Eye (tissue), 1 donor: ENCODE data around the gene CAMSAP1.
A peak's percentile ranks its signal among the peaks of the same experiment; 100 is the strongest.

Source experiments
- DNase-seq: peaks from one replicate; pipeline ENCODE4 v3.0.0-alpha.2; 2015

Gene CAMSAP1

DNA sequence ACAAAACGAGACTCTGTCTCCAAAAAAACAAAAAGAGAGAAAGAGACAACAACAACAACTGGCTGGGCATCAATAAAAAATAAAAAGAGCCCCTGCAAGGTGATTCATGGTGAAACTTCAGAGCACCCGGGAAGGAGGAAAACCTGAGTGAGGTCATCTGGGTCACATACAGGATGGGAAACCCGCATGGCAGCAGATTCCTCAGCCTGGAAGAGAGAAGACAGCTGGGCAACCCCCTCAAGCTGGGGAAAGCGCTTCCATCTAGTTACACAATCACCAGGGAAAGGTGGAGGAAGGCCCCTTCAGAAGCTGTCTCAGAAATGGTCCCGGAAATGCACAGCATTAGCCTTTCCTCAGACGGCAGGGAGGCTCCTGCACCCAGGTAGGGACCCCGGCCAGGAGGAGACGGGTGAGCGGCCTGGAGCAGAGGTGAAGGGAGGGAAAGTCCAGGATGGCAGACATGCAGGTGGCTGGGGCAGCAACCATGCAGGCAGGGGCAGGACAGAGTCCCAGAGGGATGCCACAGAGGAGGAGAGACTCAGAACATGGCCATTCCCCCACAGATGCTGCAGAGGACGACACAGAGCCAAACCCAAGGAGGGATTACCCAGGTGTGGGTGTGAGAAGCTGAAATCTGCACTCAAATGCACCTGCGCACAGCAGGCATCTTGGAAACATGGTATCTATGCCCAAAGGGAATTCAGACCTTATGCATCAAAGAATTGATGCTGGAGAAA lies 29.4 kb downstream of the CAMSAP1 start:
- no peak for DNase-seq

DNA sequence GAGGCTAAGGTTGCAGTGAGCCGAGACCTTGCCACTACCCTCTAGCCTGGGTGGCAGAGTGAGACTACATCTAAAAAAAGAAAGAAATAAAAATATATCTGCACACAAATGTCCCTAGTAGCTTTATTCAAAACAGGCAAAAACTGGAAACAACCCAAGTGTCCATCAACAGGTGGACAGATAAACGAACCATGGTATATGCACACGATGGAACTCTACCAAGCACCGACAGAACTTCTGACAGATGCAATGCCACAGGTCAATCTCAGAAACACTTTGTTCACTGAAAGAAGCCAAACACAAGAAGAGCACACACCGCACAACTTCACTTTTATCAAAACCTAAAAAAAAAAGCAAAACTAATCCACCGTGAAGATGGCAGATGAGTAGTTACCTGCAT lies 30.4 kb downstream of the CAMSAP1 start:
- DNase-seq, result no peak

DNA sequence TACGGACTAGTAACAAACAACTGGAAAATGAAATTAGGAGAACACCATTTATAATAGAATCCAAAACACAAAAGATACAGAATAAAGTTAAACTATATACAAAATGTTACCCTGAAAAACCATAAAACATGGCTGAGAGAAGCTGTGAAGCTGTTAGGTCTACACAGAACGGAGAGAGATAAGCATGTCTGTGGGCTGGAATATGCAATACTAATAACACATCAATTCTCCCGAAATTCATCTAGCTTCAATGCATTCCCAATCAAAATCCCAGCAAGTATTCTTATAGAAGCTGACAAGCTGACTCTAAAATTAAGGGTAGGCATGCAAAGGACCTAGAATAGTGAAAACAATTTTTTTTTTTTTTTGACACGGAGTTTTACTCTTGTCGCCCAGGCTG lies 32.5 kb downstream of the CAMSAP1 start:
- no peak for DNase-seq

DNA sequence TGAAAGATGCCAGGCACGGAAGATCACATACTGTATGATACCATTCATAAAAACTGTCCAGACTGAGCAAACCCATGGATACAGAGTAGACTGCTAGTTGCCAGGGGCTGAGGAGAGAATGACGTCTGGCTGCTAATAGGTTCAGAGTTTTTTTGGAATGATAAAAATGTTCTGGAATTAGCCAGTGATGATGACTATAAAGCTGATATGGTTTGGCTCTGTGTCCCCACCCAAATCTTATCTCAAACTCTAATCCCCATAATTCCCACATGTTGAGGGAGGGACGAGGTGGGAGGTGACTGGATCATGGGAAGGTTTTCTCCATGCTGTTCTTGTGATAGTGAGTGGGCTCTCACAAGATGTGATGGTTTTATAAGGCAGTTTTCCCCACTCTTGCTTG lies 37.4 kb downstream of the CAMSAP1 start:
- DNase-seq, result no peak

DNA sequence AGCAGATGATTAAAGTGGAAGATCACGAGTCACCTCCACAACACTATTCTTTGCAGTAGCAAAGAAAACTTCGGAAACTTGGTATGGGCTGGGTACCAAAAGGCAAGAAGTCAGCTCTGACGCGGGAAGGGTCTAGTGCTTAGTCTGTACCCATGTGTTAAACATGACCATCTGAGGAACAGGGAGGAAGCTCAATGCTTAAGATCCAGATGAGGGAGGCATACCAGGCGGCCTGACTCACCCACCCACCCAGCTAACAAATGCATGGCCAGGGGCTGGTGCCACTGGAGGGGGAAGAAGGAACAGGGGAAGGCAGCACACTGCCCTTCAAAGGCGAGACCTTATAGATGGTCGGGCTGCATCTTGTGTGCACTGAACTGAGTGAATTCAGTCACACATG lies 41.8 kb downstream of the CAMSAP1 start:
- no peak for DNase-seq

DNA sequence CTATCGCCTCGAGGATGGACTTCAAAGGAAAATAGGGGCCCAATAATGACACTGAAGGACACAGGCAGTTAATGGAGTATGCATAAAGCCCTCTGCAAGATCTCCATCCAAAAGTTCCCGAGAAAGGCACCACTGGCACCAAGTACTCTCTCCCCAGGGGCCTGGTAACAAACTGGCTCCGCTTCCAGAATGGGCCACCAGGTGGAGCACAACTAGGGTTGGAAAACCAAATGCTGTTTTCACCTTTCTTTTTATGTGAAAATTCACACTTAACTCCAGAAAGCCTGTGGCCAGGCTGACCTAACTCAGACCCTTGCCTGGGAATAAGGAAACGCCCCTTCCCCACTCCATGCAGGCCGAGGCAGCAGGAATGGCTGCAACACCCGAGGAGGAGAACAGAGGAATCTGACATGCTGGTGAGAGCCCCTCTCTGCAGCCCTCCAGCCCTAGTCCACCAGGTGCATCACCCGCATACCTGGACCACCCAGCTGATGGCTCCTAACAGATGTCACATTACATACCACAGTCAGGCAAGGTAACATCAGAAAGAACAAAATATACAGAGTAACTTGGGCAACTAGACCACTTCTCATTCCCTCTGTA lies 42.8 kb downstream of the CAMSAP1 start:
- DNase-seq, result peak; percentile 82

DNA sequence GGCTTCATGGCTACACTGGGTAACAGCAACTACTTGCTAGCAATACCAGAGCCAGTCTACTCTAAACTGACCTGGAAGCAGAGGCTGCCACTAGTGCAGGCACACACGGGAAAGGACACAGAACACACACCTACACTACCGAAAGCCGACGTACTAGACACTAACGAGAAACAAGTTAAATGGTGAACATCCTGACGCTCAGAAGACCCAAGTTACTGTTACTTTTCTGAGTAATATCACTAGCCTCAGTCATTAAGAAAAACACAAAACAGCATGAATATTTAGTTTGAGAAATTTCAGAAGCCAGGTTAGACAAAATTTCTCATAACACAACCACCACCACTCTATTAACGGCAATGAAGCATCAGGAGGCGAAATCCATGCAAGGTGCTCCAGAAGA lies 44.5 kb downstream of the CAMSAP1 start:
- no peak for DNase-seq

DNA sequence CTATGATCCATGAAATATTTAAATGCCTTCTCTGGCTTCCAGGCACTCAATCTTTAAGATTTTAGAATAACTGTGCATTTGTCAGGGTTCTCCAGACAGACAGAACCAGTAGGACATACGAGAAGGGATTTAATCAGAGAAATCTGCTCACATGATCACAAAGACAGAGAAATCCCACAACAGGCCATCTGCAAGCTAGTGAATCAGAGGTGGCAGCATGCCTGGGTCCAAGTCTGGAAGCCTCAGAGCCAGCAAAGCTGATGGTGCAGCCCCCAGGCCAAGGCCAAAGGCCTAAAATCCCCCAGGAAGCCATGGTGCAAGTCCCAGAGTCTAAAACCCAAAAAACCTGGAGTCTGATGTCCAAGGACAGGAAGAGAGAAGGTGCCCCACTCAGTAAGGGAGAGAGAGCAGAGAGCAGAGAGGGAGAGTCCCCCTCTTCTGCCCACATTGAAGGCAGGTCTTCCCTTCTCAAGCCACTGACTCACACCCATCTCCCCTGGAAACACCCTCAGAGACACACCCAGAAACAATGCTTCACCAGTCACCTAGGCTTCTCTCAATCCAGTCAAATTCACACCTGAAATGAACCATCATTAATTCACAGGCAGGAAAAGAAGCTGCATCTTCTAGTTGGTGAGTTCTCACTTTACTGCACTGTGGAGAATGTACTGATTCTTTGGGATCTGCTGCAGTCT lies 48.7 kb downstream of the CAMSAP1 start:
- no peak for DNase-seq

DNA sequence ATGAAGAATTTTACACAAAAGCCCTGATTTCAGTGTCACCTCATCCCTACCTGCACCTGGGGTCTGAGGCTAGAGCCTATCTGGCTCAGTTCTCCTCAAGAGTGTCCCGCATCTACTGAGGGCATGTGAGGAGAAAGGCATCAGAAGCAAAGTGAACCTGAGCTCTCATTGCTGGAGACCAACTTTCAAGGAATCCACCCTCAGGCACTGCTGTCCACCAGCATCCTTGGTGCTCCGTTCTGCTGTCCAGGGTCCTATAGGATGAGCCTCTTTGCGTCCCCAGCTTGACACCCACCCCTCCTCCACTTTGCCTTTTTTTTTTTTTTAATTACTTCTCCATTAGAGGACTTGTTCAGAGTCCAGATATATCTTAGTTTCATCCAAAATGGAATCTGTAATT lies 49.5 kb downstream of the CAMSAP1 start:
- no peak for DNase-seq

DNA sequence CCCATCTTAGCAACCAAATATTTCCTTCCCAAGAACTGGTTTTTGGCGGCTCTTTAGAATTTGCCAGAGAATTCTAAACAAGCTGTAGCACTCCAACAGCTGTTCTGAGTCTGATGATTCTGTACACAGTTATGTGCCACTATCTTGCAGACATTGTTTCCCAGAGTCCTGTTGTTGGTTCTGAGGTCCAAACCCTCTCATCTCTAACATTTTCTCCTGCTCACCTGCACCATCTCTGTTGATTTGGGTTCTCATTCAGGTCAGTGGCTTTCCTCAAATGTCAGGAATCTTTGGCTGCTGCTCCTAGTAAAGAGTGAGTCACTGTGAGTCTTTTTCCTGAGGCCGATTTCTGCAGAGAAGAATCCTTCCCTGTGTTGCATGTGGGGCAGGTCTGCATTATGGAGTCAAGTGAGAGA lies 50.0 kb downstream of the CAMSAP1 start:
- DNase-seq, result no peak

DNA sequence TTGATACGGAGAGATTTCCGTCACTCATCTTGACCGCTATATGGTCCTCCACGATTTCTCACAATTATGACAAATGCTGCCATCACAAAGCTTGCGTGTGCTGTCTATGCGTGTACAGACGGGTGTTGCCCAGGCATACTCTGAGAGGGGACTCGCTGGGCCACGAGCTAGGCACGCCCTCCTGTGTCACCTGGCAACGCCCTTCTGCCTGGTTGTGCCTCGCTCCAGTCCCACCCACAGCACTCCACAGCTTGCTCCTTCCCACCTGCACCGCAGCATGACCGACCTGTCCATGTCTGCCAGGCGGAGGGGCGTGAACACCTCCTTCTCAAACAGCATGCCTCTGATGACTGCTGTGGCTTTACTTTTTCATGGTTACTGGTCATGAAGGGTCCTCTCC lies 55.6 kb downstream of the CAMSAP1 start:
- DNase-seq, result no peak

DNA sequence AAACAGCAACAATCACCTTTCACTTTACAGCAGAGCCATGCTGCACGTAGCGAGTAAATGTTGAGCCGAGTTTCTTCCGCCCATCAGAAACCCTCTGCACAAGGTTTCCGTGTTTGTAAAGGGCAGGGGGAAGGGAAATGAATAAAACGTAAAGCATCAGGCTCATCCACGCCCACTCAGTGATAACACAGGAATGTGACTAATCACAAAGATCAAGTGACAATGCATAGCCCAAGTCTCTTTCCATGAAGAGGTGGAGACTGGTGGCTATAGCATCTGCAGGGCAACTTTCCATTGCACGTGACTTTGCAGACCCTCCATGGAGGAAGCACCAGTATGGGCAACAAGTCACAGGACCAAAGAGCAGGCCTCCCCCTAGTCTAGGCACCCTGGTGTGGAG lies 56.6 kb downstream of the CAMSAP1 start:
- DNase-seq, result no peak

DNA sequence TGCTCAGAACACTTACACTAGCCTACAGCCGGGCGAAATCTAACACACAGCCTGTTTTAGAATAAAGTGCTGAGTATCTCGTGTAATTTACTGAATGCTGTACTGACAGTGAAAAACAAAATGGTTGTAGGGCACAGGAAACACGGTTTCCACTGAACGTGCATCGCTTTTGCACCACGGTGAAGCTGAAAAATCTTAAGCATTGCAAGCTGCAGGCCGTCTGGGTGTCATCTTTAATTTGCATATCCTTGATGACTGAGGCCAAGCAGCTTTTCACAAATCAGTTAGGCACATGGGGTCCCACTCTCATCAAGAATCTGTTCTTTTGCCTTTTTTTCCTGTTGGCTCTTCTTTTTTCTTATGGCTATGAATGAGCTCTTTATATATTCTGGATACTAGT lies 58.2 kb downstream of the CAMSAP1 start:
- DNase-seq, result no peak

DNA sequence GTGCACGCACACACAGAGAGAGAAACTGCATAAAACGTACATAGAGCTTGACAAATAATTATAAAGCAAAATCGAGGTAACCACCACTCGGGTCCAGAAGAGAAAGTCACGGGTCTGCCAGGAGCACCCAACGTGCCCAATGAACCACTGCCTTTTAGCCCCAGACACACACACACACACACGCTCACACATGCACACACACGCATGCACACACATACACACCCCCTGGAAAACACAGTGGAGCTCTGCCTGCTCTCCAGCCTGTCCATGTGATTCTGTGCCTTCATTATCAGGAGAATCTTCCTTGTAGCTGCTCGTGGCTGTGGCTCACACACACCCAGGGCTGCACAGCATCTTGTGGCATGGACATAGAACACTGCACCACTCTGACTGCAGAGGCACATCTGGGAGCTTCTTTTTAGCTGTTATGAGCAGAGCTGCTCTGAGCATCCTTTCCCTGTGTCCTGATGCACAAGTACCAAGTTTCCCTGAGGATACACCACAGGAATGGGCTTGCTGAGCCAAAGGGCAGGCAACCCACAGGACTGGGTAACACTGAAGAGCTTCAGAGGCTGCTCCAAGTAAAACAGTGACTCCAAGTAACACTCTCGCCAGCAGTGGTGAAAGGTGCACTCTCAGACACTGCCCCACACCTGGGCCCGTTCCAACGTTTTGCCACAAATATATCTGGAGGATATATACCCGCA lies 58.9 kb downstream of the CAMSAP1 start:
- DNase-seq, result no peak

DNA sequence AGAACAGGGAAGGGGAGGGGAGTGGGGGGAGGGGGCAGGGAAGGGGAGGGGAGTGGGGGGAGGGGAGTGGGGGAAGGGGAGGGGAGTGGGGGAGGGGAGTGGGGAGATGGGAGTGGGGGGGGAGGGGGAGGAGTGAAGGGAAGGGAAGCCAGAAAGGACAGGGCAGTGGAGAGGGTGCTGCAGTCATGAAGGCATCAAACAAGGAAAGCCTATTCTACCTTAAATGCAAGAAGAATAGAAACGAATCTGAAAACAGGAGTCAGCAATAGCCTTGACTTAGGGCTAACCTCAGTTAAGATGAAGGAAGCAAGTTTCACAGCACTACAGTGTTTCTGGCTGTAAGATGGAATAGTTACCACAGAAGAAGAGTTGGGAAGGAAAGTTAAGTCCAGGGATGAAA lies 59.5 kb downstream of the CAMSAP1 start:
- no peak for DNase-seq

DNA sequence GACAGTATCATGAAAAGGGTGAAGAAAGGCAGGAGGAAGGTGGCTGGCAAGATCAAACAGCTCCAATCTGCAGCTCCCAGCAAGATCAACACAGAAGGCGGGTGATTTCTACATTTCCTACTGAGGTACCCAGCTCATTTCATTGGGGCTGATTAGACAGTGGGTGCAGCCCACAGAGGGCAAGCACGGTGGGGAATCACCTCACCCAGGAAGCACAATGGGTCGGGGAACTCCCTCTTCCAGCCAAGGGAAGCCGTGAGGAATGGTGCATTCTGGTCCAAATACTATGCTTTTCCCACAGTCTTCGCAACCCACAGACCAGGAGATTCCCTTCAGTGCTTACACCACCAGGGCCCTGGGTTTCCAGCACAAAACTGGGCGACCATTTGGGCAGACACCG lies 66.8 kb downstream of the CAMSAP1 start:
- DNase-seq, result no peak

DNA sequence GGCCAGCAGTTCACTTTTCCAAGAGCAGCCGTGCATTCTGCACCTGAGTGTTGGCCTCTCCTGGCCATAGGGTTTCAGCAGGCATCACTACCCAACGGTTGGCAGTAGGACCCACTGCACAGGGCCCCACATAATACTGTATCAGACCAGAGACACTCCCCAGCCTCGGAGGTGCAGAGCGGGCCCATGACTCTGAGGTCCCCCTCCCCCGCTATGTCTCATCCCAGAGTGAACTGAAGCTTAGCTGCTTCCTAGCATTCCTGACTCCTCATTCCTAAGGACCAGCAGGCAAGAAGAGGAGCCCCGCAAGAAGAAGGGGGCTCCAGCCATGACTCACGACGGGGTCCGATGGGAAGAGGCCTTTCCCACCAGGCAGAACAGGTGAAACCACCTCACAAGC lies 67.2 kb downstream of the CAMSAP1 start:
- no peak for DNase-seq

DNA sequence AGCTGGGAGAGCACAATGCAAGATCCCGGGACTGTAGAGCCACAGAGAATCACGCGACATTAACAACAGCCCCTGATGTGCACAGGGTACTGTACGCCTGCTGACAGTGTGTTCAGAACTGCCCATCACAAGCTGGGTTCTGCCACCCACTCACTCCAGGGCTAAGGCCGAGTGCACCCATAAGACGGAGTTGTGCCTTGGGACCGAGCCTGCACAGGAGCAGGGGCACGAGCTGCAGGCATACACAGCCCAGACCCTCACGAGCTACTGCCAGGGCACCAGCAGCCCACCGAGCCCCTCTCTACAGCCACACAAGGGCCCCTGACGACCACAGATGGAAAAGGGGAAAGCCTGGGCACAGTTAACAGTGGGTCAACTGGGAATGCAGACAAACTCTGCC lies 67.8 kb downstream of the CAMSAP1 start:
- no peak for DNase-seq

DNA sequence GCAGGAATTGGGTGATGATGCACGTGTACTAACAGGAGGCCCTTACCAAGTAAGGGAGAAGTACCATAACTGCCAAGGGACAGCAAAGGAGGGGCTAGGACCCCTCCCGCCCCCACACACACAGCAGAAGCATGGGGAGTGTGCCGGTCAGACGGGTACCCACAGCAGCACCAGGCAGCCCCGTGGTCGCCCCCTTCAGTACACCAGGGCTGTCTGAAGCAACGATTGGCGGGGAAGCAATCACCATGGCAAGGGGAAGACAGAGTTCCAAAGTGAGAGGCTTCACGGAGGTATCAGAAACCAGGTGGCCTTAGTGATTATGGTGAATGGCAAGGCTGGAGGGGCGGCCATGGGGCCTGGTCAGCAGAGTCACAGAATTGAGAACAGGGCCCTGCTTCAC lies 72.2 kb downstream of the CAMSAP1 start:
- no peak for DNase-seq

DNA sequence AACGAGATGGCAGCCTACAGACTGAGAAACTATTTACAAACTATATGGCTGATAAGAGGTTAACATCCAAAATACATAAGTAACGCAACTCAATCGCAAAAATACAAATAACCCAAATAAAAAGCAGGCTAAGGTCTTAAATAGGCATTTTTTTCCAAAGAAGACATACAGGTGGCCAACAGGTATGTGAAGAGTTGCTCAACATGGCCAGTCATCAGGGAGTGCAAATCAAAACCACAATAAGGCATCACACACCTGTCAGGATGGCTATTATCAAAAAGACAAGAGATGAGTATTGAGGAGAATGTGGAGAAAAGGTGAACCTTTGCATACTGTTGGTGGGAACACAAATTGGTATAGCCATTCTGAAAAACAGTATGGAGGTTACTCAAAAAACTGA lies 73.5 kb downstream of the CAMSAP1 start:
- no peak for DNase-seq

DNA sequence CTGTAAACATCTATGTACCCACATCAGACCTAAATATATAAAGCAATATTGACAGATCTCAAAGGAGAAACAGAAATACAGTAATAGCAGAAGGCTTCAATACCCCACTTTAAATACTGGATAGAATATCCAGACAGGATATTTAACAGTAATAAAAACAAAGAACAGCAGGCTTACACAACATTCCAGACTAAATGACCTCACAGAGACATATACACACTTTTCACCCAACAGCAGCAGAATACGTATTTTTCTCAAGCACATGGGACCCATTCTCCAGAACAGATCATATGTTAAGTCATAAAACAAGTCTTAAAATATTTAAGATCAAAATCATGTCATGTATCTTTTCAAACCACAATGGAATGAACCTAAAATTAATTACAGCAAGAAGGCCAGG lies 76.8 kb downstream of the CAMSAP1 start:
- no peak for DNase-seq

DNA sequence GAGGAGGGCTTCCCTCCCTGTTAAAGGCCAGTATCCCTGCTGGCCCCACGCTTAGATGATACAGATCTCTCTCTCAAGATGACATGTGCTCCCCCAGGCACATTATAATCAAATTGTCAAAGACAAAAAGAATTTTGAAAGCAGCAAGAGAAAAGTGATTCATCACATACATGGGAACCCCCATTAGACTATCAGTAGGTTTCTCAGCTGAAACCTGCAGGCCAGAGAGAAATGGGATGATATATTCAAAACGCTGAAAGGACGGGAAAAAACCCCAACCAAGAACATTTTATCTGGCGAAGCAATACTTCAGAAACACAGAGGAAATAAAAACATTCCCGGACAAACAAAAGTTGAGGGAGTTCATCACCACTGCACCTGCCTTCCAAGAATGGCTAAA lies 78.7 kb downstream of the CAMSAP1 start:
- DNase-seq, result no peak

DNA sequence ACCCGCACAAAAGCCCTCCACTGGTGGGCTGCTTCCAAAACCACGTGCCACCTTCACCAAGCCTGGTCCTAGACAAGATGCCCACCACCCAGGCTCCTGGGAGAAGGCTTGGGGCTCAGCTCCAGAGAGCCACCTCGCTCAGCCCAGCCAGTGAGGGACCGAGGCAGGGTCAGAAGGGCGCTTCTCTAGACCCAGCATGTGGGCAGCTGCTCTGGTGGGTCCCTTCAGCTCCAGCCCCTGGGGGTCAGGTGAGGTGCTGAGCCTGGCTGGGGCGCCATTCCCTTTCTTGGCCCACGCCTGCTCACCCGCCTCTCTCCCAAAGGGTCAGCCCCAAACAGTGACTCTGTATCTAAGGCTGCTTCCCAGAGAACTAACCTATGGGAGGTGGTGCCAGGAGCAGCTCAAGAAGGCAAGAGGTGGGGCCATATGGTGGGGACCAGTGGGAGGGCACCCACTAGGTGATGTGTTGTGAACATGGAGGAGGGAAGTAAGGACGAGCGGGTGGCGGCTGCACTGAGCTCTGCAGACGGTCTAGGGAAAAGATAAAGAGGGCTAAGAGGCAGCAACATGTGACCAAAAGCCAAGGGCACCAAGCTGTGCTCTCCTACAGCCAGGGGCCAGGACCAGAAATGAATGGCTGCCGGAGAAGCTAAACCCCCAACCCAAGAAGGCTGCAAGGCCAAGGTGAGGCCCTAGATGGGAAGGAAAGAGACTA lies 79.3 kb downstream of the CAMSAP1 start:
- no peak for DNase-seq
